ENCODE results near the gene SLC25A44.

Gene SLC25A44

GRCh38 chr1:156193488-156194299 lies at the start of gene SLC25A44:
Gene SLC25A44, plus strand, starts transcription at chr1:156194104. Its CDS starts 5,744 bp downstream, at chr1:156199848.
- peak; percentile 100 for DNase-seq

- no peak for DNase-seq
Observed at GRCh38 chr1:156144742-156145141, 49.2 kb upstream of the SLC25A44 start.

GRCh38 chr1:156145650-156146019 lies 48.3 kb upstream of the SLC25A44 start:
- no peak for DNase-seq

GRCh38 chr1:156146020-156146768 lies 47.7 kb upstream of the SLC25A44 start:
- peak; percentile 62 for DNase-seq

- DNase-seq: no peak
Observed at GRCh38 chr1:156146769-156147405, 47.0 kb upstream of the SLC25A44 start.

GRCh38 chr1:156148216-156148615 lies 45.7 kb upstream of the SLC25A44 start:
- no peak for DNase-seq

- DNase-seq: no peak
Observed at GRCh38 chr1:156149374-156150332, 44.3 kb upstream of the SLC25A44 start.

- no peak for DNase-seq
Observed at GRCh38 chr1:156150333-156151011, 43.4 kb upstream of the SLC25A44 start.

GRCh38 chr1:156151093-156151688 lies 42.7 kb upstream of the SLC25A44 start:
- DNase-seq: no peak

GRCh38 chr1:156152628-156153027 lies 41.3 kb upstream of the SLC25A44 start:
- DNase-seq: no peak

GRCh38 chr1:156153362-156153761 lies 40.5 kb upstream of the SLC25A44 start, which contains the start of gene SEMA4A:
Gene SEMA4A, plus strand, starts transcription at chr1:156153585. Its CDS starts 994 bp downstream, at chr1:156154579.
- DNase-seq: no peak

- DNase-seq: no peak
Observed at GRCh38 chr1:156154317-156154749, 39.6 kb upstream of the SLC25A44 start.

GRCh38 chr1:156155756-156156510 lies 38.0 kb upstream of the SLC25A44 start:
- DNase-seq: no peak

- DNase-seq: no peak
Observed at GRCh38 chr1:156157506-156157905, 36.4 kb upstream of the SLC25A44 start.

GRCh38 chr1:156157966-156158365 lies 35.9 kb upstream of the SLC25A44 start:
- DNase-seq: no peak

- DNase-seq: no peak
Observed at GRCh38 chr1:156160000-156160742, 33.7 kb upstream of the SLC25A44 start.

GRCh38 chr1:156160743-156161171 lies 33.1 kb upstream of the SLC25A44 start:
- DNase-seq: no peak

GRCh38 chr1:156162430-156163037 lies 31.4 kb upstream of the SLC25A44 start:
- no peak for DNase-seq

- DNase-seq: no peak
Observed at GRCh38 chr1:156163712-156164111, 30.2 kb upstream of the SLC25A44 start.
